WERI-Rb-1 (cell line): ENCODE results near the gene APOBEC3F.
"Not testable (repeated sequence)": the region's sequence is repeated elsewhere in the genome, so short reads cannot be mapped to it uniquely, and the experiment has no call there.

ENCODE experiments used
- DNase-seq: peaks from one replicate; pipeline ENCODE4 v3.0.0-alpha.2; 2020
- H3K27ac ChIP-seq: fragments of 250-450 bp; sonication (Bioruptor Pico); 2 replicates; pipeline ENCODE4 v1.5.1; 2020; ENCODE audit warnings: mild to moderate bottlenecking, moderate library complexity
- H3K27me3 ChIP-seq: fragments of 250-450 bp; sonication (Bioruptor Pico); 2 replicates; pipeline ENCODE4 v1.5.1; 2021; ENCODE audit warnings: mild to moderate bottlenecking, low read depth, moderate library complexity; ENCODE audit not compliant: insufficient read depth, severe bottlenecking
- H3K36me3 ChIP-seq: fragments of 250-450 bp; sonication (Bioruptor Pico); 2 replicates; pipeline ENCODE4 v1.5.1; 2020; ENCODE audit warnings: mild to moderate bottlenecking, moderate library complexity
- H3K4me3 ChIP-seq: 2 replicates; pipeline ENCODE4 v1.5.1; 2011; ENCODE audit warnings: low read depth, mild to moderate bottlenecking, control low read depth, low read length
- H3K9me3 ChIP-seq: fragments of 250-450 bp; sonication (Bioruptor Pico); 2 replicates; pipeline ENCODE4 v1.5.1; 2021; ENCODE audit warnings: mild to moderate bottlenecking, moderate library complexity; ENCODE audit not compliant: severe bottlenecking
- TF ChIP-seq, protein P1 (sequence below): IDR thresholded peaks from 2 replicates; pipeline ENCODE4 v1.5.1; 2011; ENCODE audit warnings: low read depth, mild to moderate bottlenecking, control low read depth, inconsistent platforms, low read length

The APOBEC3F gene

GRCh38 chr22:39010946-39011345, 29.7 kb upstream of the APOBEC3F start:
- Histone ChIP-seq H3K36me3 (no peaks in the 10 kb centered on the region), H3K9me3 (no peaks in the 10 kb centered on the region), H3K27me3 (no peaks in the 10 kb centered on the region), H3K27ac (no peak overlapping the region), H3K4me3 (no peak overlapping the region)
- no peak for DNase-seq
- TF ChIP-seq, protein P1, sequence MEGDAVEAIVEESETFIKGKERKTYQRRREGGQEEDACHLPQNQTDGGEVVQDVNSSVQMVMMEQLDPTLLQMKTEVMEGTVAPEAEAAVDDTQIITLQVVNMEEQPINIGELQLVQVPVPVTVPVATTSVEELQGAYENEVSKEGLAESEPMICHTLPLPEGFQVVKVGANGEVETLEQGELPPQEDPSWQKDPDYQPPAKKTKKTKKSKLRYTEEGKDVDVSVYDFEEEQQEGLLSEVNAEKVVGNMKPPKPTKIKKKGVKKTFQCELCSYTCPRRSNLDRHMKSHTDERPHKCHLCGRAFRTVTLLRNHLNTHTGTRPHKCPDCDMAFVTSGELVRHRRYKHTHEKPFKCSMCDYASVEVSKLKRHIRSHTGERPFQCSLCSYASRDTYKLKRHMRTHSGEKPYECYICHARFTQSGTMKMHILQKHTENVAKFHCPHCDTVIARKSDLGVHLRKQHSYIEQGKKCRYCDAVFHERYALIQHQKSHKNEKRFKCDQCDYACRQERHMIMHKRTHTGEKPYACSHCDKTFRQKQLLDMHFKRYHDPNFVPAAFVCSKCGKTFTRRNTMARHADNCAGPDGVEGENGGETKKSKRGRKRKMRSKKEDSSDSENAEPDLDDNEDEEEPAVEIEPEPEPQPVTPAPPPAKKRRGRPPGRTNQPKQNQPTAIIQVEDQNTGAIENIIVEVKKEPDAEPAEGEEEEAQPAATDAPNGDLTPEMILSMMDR, result no peak

GRCh38 chr22:39012533-39013511, 27.8 kb upstream of the APOBEC3F start:
- Histone ChIP-seq H3K36me3 (no peaks in the 10 kb centered on the region), H3K9me3 (no peaks in the 10 kb centered on the region), H3K27me3 (no peaks in the 10 kb centered on the region), H3K27ac (no peak overlapping the region), H3K4me3 (no peak overlapping the region)
- TF ChIP-seq, protein P1, result no peak
- DNase-seq, result no peak

- H3K36me3 ChIP-seq, H3K4me3 ChIP-seq, DNase-seq, H3K27me3 ChIP-seq, H3K27ac ChIP-seq, H3K9me3 ChIP-seq: not testable (repeated sequence)
These were observed 27.1 kb upstream of the APOBEC3F start for GRCh38 chr22:39013561-39013941.

GRCh38 chr22:39013942-39014722, 26.5 kb upstream of the APOBEC3F start, which contains the start of gene APOBEC3C:
APOBEC3C (plus strand) TSS chr22:39014257; CDS start chr22:39014363, 106 bp downstream.
- DNase-seq, result peak; percentile 72
- TF ChIP-seq, protein P1, result no peak
- Histone ChIP-seq H3K27ac (peak within 1 kb of the TSS; percentile 51), H3K9me3 (no peaks in the 10 kb centered on the region), H3K27me3 (no peaks in the 10 kb centered on the region), H3K4me3 (peak within 1 kb of the TSS; percentile 0), H3K36me3 (no peaks in the 10 kb centered on the region)

- DNase-seq, H3K36me3 ChIP-seq, H3K27me3 ChIP-seq, H3K9me3 ChIP-seq: not testable (repeated sequence)
- H3K27ac ChIP-seq, result peak overlapping the region; percentile 51; the same call in 1 of the 2 replicates
- peak overlapping the region; percentile 0; the same call in 1 of the 2 replicates for H3K4me3 ChIP-seq
These were observed 25.9 kb upstream of the APOBEC3F start for GRCh38 chr22:39014723-39015121.

- H3K4me3 ChIP-seq, result no peak overlapping the region
- no peaks in the 10 kb centered on the region for H3K9me3 ChIP-seq
- H3K36me3 ChIP-seq, result no peaks in the 10 kb centered on the region
- TF ChIP-seq, protein P1, result no peak
- DNase-seq, result no peak
- no peak overlapping the region for H3K27ac ChIP-seq
- no peaks in the 10 kb centered on the region for H3K27me3 ChIP-seq
These were observed 24.1 kb upstream of the APOBEC3F start for GRCh38 chr22:39016592-39016991.
